ENCODE measurements around the gene C10orf90. TPM values are rescaled to one million over a fixed set of nuclear protein-coding genes. Genes with fewer than 3 reads are reported as not detected.

Gene C10orf90
- total and polyA plus RNA-seq, 2 of the 8 experiments (the other 6 are each of a cell fraction or from before 2014, with no cell fraction given), result 0.21 TPM; not detected in 1

- H2BK120ac ChIP-seq (replicated peaks; ENCODE audit: low read depth, low read length), result no peak overlapping the region
- no peaks in the 10 kb centered on the region for H3K9me3 ChIP-seq (ENCODE audit: insufficient read depth in 2 of 2, low read depth in 1 of 2, low read length in 1 of 2)
- H3K4ac ChIP-seq (replicated peaks; ENCODE audit: insufficient read length, low read depth, low read length), result no peak overlapping the region
- TF ChIP-seq SRF (IDR thresholded peaks at IDR 0.05; ENCODE audit: low read depth, low read length), result no peak
- TF ChIP-seq RAD21 (IDR thresholded peaks at IDR 0.05 in 1 of 2, conservative IDR thresholded peaks at IDR 0.05 in 1 of 2; ENCODE audit: low read depth in 2 of 2, low read length in 2 of 2), result peak in 1 of 2 experiments; percentile 31; a peak in 2 of 4 replicates
- ChIA-PET POLR2A (ENCODE audit: partially characterized antibody) (no interaction called here), CTCF (ENCODE audit: partially characterized antibody) (interaction anchor here (0.8 to 2.9 kb wide), 6 partner anchors 10 to 302 kb away, joined by 3 to 7 read pairs (median 3); no protein-coding TSS in a partner anchor)
- H3K27me3 ChIP-seq (replicated peaks in 1 of 4; ENCODE audit: control insufficient read depth in 3 of 4, extremely low read depth in 1 of 4, insufficient read depth in 3 of 4, low read length in 3 of 4), result no peaks in the 10 kb centered on the region
- H3K4me1 ChIP-seq (replicated peaks in 1 of 4; ENCODE audit: control insufficient read depth in 3 of 4, insufficient read depth in 4 of 4, low read length in 3 of 4), result no peaks in the 10 kb centered on the region
- H2AFZ ChIP-seq (ENCODE audit: low read length), result no peak overlapping the region
- FAIRE-seq (no peak), DNase-seq (ENCODE audit: low read depth in 1 of 2, low spot score in 2 of 2) (peak in 1 of 2 experiments; percentile 20)
- H3K4me2 ChIP-seq (ENCODE audit: insufficient read depth in 1 of 2, low read depth in 2 of 2, low read length in 2 of 2), result no peak overlapping the region
- no peak overlapping the region for H2BK5ac ChIP-seq (ENCODE audit: low read depth, low read length)
- no peak overlapping the region for H3K18ac ChIP-seq (ENCODE audit: extremely low read depth, low read length)
- no peak overlapping the region for H4K5ac ChIP-seq (ENCODE audit: insufficient read length, low read depth, low read length)
- no peak overlapping the region for H4K8ac ChIP-seq (ENCODE audit: extremely low read depth, insufficient read depth, low read length)
- H3K14ac ChIP-seq (ENCODE audit: insufficient read length), result no peak overlapping the region
- no peak overlapping the region for H4K91ac ChIP-seq (replicated peaks; ENCODE audit: insufficient read length, low read length)
- H3K56ac ChIP-seq (replicated peaks; ENCODE audit: insufficient read length, low read depth, low read length), result no peak overlapping the region
- H3K79me2 ChIP-seq (ENCODE audit: control insufficient read depth in 1 of 2, insufficient read depth in 2 of 2, low read length in 2 of 2), result no peaks in the 10 kb centered on the region
- H3K4me3 ChIP-seq (ENCODE audit: extremely low read depth in 1 of 4, insufficient read depth in 2 of 4, low read depth in 3 of 4, low read length in 4 of 4), result no peak overlapping the region
- H2BK20ac ChIP-seq (ENCODE audit: low read length), result no peak overlapping the region
- no peak overlapping the region for H2BK15ac ChIP-seq (ENCODE audit: low read length)
- no peak overlapping the region for H3K9ac ChIP-seq (replicated peaks in 1 of 4; ENCODE audit: extremely low read depth in 1 of 4, low read depth in 3 of 4, low read length in 3 of 4)
- H4K20me1 ChIP-seq (replicated peaks in 1 of 2; ENCODE audit: control insufficient read depth in 1 of 2, insufficient read depth in 2 of 2, low read length in 2 of 2), result no peaks in the 10 kb centered on the region
- H3K23me2 ChIP-seq (ENCODE audit: low read depth, low read length), result no peaks in the 10 kb centered on the region
- H3K36me3 ChIP-seq (ENCODE audit: control insufficient read depth in 2 of 4, insufficient read depth in 4 of 4, low read length in 3 of 4), result no peaks in the 10 kb centered on the region
- 92% methylated on average over 20 of the region's 20 CpGs; no CpG with 5 or more reads in 1 of the 2 experiments for WGBS, 2 experiments (ENCODE audit: extremely low coverage in 1 of 2, insufficient coverage in 1 of 2, insufficient read length in 1 of 2, insufficient replicate concordance in 2 of 2, low coverage in 1 of 2, low lambda C conversion rate in 2 of 2, missing lambda C conversion rate in 1 of 2)
- H2BK12ac ChIP-seq (ENCODE audit: low read depth, low read length), result no peak overlapping the region
- no peak overlapping the region for H2AK5ac ChIP-seq (ENCODE audit: low read depth, low read length)
- no peak overlapping the region for H3K27ac ChIP-seq (ENCODE audit: low read depth, low read length)
- H3K23ac ChIP-seq (ENCODE audit: insufficient read length), result no peak overlapping the region
- no peaks in the 10 kb centered on the region for H3K79me1 ChIP-seq (ENCODE audit: low read depth, low read length)
Measured at GRCh38 chr10:126459032-126459831, 211.3 kb downstream of the C10orf90 start.

Measured in H1 (cell line).